ENCODE data around the gene PCDH1. TPM values are rescaled to one million over a fixed set of nuclear protein-coding genes. Genes with fewer than 3 reads are reported as not detected.

Gene PCDH1
- total and polyA plus RNA-seq, 2 of the 8 experiments (the other 6 are each of a cell fraction or from before 2014, with no cell fraction given): 101 to 102 TPM

DNA sequence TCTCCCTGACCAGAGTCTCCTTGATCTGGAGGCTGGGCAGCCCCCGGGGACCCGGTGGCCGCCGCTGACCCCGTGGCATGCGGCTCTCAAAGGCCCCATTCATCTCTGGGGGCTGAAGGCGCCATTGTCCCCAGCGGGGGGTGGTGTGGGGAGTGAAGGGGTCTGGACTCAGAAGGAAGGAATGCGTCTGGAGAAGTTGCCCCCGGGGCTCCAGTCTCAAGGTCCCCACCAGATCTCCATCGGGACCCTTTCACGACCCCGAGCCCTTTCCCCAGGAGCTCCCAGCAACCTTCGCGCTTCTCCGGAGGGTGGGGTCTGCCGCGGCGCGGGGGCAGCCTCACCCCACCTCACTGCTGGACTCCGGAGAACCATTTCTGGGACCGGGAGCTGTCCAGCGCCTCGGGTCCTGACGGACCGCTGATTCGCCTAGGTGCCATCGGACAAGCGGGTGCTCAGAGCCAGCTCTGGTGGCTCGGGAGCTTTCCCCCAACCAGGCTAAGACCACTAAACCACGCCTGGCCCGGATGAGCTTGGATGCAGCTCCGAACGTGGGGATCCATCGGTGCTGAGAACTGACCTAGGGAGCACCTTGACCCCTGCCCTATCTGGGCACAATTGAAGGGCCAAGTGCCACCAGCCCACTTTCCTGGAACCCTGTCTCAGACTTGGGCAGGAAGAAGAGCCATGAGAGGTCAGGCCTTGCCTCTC is 5.1 kb upstream of the PCDH1 start (continued):
- TF ChIP-seq SAP30 (IDR thresholded peaks at IDR 0.05; ENCODE audit: insufficient read depth, insufficient replicate concordance, low read length): peak; percentile 77
- TF ChIP-seq CTBP2 (IDR thresholded peaks at IDR 0.05; ENCODE audit: borderline replicate concordance, insufficient read depth, insufficient read length, low read length): peak; percentile 32

All from H1 (cell line).